Measurements from ENCODE around the gene PTCH2. TPM values are rescaled to one million over a fixed set of nuclear protein-coding genes. Genes with fewer than 3 reads are reported as not detected.
A peak's percentile ranks its signal among the peaks of the same experiment; 100 is the strongest.

The PTCH2 gene
- total and polyA plus RNA-seq, 2 of the 13 experiments (the other 11 are each of a cell fraction or from before 2014, with no cell fraction given), result 0.60 to 1.5 TPM

GRCh38 chr1:44775078-44775929 is 67.7 kb downstream of the PTCH2 start, which contains the start of gene RPS8 (continued):
- TF ChIP-seq SNAPC4 (CRISPR knock-in tag; IDR thresholded peaks at IDR 0.05), result peak; percentile 91; the same call in 1 of the 2 replicates
- no peak for TF ChIP-seq PHB2 (IDR thresholded peaks at IDR 0.05; ENCODE audit: partially characterized antibody)
- TF ChIP-seq BORCS8-MEF2B (CRISPR knock-in tag; IDR thresholded peaks at IDR 0.05), result peak; percentile 34; the same call in 1 of the 2 replicates
- no peak; the same call in 1 of the 2 replicates for TF ChIP-seq NFATC3 (CRISPR knock-in tag; IDR thresholded peaks at IDR 0.05)
- no peak for TF ChIP-seq ZNF597 (CRISPR knock-in tag; IDR thresholded peaks at IDR 0.05)
- TF ChIP-seq ZNF160 (CRISPR knock-in tag; IDR thresholded peaks at IDR 0.05), result peak; percentile 85
- 0 out of 2 replicates have a peak, but pooled peaks have one; percentile 39 for TF ChIP-seq ZNF580 (CRISPR knock-in tag; IDR thresholded peaks at IDR 0.05; ENCODE audit: borderline replicate concordance, low read depth)
- peak; percentile 86 for TF ChIP-seq GATAD2A (CRISPR knock-in tag; IDR thresholded peaks at IDR 0.05)
- peak; percentile 69 for TF ChIP-seq MAZ (IDR thresholded peaks at IDR 0.05; ENCODE audit: borderline replicate concordance, low read depth, low read length)
- peak; percentile 83 for TF ChIP-seq MAZ (CRISPR knock-in tag; IDR thresholded peaks at IDR 0.05; ENCODE audit: low read depth)
- no peak for TF ChIP-seq ZBTB2 (CRISPR knock-in tag; IDR thresholded peaks at IDR 0.05; ENCODE audit: low read depth)
- no peak for TF ChIP-seq JUNB (CRISPR knock-in tag; IDR thresholded peaks at IDR 0.05; ENCODE audit: borderline replicate concordance)
- no peak for TF ChIP-seq ZXDC (CRISPR knock-in tag; IDR thresholded peaks at IDR 0.05)
- peak; percentile 90 for TF ChIP-seq KLF6 (CRISPR knock-in tag; IDR thresholded peaks at IDR 0.05)
- peak; percentile 91 for TF ChIP-seq THRA (CRISPR knock-in tag; IDR thresholded peaks at IDR 0.05; ENCODE audit: borderline replicate concordance)
- TF ChIP-seq ZNF772 (CRISPR knock-in tag; IDR thresholded peaks at IDR 0.05), result no peak; the same call in 1 of the 2 replicates

Data from HepG2 (cell line).